Stimulated activated CD4-positive, alpha-beta T cell treated with anti-CD3 and anti-CD28 coated beads, Interleukin-4, amount 100 ng/mL, for 48 hours (primary cell): ENCODE measurements around the gene GRIK1.
"Not testable (repeated sequence)": the region's sequence is repeated elsewhere in the genome, so short reads cannot be mapped to it uniquely, and the experiment has no call there.

Experiments used
- DNase-seq, 2 donors: peaks; one replicate each; pipeline ENCODE4 v3.0.0-alpha.2; 2020; ENCODE audit warnings: low read depth in 2 of 2

GRIK1 gene

GRCh38 chr21:29939924-29940275, at the start of gene GRIK1:
TSS of gene GRIK1 (minus strand) at chr21:29939996.
- DNase-seq = no peak

DNA sequence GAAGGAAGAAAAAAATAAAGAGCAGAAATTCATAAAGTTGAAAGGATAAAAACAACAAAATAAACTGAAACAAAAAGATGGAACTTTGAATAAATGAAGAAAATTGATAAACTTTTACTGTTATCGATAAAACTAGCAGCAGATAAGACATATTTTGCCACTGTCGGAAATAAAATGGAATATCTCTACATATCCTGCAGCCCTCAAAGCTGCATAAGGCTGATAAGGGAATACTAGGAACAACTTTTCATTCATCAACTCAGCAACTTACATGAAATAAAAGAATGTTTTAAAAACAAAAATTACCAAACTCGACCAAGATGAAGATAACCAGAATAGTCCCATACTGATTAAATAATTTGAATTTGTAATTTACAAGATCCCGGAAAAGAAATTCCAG, 48.0 kb upstream of the GRIK1 start:
- DNase-seq = no peak

GRCh38 chr21:29985866-29986265, 46.1 kb upstream of the GRIK1 start:
- no peak for DNase-seq

DNA sequence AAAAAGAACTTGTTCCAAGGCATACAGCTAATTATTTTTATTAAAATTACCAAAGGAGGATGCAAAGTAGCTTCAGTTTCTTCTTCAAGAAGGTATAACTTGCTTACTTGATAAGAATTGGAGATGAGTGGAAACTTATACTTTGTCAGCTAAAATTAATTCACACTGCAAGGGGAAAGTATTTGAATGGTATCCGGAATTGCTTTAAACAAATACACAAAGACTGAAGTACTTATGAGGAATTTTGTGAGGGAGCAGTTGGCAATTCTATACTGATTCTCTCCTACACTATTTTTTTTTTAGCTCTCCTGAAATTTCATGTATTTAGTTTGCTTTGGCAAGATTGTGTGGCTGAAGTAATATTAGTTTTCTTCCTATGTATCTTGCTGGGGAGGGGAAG, 39.2 kb upstream of the GRIK1 start:
- DNase-seq = no peak

DNA sequence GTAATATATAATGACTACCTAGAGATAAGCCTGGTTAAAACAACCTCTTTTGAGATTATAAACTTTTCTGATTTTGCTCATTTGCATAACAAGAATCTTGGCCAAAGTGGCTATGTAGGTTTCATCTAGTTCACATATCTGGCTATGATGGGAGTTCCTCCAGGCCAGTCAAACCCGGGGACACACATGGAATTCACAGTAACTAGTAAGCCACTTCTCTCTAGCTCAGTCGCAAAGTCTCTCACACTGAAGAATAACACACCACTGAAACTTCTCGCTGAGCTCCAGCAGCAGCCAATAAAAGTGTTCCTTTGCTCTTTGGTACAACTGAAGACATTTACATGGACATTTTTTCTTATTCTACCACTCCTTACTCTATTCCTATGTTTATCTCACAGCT, 36.0 kb upstream of the GRIK1 start:
- DNase-seq = no peak

DNA sequence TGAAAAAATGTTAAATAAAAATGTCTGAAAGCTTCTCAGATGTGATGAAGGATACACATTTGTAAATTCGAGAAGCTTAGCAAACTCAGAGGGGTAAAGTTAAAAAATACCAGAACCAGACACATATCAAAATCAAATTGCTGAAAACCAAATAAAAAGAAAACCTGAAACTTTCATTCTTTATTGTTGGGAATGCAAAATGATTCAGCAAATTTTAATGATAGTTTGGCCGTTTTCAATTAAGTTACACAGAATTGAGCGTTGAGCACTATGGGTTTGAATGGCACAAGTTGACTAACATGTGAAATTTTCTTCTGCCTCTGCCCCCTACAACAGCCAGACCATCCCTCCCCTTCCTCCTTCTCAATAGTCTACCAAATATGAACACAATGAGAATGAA, 33.5 kb upstream of the GRIK1 start:
- no peak for DNase-seq

DNA sequence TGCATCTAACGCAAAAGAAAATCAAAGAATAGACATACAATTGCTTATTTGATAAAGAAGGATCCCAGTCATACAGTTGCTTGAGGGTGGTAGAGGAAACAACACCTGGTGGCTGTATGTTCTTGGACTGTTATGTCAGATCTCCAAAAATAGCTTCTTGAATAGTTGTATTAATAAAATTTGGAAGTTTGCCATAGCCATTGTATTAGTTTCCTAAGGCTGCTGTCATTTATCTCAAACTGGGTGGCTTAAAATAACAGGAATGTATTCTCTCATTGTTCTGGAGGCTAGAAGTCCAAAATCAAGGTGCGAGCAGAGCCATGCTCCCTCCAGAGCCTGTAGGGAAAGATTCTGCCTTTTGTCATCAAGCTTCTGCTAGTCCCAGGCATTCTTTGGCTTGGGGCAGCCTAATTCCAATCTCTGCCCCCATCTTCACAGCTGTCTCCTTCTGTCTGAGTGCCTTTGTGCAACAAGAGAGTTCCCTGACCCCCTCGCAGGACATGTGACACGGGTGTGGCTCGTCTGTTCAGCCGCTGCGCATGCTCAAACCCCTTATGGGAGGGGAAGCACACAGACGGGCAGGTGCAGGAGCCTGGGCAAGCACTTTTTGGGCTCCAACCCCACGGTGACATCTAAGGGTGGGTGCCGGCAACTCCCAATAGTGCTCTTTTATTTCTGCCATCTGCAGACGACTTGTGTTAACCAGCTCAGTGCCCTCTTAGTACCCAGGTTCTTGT, 21.7 kb upstream of the GRIK1 start:
- no peak for DNase-seq

GRCh38 chr21:29958551-29958950, 18.8 kb upstream of the GRIK1 start:
- no peak for DNase-seq

GRCh38 chr21:29958035-29958434, 18.2 kb upstream of the GRIK1 start:
- not testable (repeated sequence) for DNase-seq

- DNase-seq = no peak
Measured at GRCh38 chr21:29953690-29954089, 13.9 kb upstream of the GRIK1 start.

- DNase-seq = no peak
Measured at GRCh38 chr21:29953072-29953471, 13.3 kb upstream of the GRIK1 start.

GRCh38 chr21:29951911-29952310, 12.1 kb upstream of the GRIK1 start:
- DNase-seq = no peak

DNA sequence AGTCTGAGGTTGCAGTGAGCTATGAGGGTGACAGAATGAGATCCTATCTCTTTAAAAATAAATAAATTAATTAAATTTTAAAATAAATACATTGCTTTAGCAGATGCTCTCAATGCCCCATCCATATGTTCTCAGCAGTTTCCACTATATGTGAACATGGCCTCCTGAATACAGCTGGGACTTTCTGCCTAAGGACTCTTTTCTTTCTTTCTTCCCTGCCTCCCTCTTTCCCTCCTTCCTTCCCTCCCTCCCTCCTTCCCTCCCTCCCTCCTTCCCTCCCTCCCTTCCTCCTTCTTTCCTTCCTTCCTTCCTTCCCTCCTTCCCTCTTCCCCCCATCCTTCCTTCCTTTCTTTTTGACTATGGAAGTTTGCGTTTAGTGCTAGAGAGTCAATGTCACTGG, 10.2 kb upstream of the GRIK1 start:
- no peak for DNase-seq

DNA sequence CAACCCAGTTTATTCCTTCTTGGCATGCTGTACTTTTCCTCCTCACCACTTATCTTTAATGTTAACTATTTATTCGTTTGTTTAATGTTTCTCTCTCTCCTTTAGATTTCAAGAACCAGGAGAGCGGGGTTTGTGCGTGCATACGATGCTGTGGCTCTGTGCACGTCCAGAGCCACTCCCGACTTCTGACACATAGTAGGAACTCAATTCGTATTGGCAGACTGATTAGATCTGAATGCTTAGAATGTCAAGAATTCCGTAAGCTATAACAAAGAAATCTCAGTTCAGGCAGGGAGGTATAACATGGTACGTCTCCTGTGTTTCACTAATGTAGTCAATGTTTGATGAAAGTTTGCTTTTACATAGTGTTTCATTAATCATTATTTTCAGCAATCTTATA, 7.3 kb upstream of the GRIK1 start:
- DNase-seq = no peak

GRCh38 chr21:29943885-29944284, 4.1 kb upstream of the GRIK1 start:
- DNase-seq = no peak

GRCh38 chr21:29942034-29942433, 2.2 kb upstream of the GRIK1 start:
- no peak for DNase-seq

- no peak for DNase-seq
Measured at GRCh38 chr21:29940991-29941390, 1.2 kb upstream of the GRIK1 start.

GRCh38 chr21:29940361-29940760, 565 bp upstream of the GRIK1 start:
- no peak for DNase-seq

DNA sequence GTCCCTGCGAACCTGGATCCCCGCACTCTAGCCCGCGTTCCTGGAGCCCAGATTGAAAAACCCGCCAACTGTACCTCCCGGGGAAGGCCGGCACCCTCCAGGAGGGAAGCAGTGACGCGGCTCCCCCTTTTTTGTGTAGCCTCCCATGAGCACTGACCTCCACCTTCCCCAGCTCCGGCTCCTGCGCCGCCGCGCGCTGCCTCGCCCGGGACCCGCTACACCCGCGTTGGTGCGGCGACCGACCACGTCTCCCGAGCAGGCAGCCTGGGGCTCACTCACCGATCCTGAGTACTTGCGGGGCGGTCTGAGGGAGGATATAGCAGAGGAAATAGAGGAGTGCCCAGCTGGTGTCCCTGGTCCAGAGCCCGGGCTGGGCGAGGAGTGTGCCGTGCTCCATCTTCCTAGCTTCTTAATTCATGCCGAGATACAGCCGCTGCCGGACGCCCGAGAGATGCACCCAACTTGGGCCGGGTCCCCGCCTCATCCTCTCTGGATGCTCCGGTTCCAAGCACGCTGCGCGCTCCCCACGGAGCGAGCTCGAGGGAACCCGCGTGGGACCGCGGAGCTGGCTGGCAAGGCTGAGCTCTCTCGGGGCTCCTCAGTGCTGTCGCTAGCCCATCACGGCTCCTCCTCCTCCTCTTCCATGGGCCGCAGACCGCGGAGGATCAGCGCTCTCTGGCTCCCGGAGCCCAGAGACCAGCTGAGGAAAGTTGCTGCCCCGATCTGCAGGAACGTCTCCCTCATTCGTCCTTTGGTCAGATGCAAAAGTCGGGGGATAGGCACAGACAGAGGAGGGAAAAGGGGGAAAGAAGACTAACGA, 482 bp downstream of the GRIK1 start:
- DNase-seq = no peak

DNA sequence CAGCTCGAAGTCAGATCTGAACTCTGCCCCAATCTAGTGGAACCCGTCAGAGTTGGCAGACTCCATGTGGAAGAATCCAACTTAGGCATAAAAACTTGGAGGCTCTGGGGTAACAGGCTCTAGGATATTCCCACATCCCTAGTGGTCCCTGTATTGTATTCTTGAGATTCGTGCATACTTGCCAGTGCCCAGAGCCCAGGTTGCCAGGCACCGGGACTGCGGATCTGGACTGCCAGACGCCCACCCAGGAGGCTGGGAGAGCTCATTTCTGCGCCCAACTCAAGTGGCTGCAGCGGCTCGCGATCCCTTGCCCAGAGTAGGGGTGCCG, 1.1 kb downstream of the GRIK1 start:
- DNase-seq = no peak

GRCh38 chr21:29933088-29933487, 6.7 kb downstream of the GRIK1 start:
- DNase-seq = no peak

DNA sequence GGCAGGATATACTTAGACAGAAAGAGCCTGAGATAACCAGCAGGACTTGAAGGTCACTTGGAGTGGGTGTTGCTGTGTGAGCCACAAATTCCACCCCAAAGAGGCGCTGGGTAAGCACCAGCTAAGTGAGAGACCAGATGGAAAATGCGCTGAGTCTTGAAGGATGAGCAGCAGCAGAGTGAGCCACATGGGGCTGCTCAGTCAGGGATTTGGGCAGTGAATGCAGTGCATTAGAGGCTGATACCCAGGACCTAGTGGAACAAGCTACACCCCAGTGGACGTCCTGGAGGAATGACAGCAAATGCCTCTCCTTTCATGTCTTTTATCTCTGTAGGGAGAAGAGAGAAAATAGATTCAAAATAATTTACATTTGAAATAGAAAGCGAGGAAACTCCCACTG, 11.3 kb downstream of the GRIK1 start:
- no peak for DNase-seq

- no peak for DNase-seq
Measured at GRCh38 chr21:29920938-29921337, 18.9 kb downstream of the GRIK1 start.

GRCh38 chr21:29914326-29914725, 25.5 kb downstream of the GRIK1 start:
- no peak for DNase-seq
